ENCODE results near the gene DAGLA.

- TF ChIP-seq CTCF (IDR thresholded peaks at IDR 0.05; ENCODE audit: poor library complexity) (no peak), EZH2phosphoT487 (IDR thresholded peaks at IDR 0.05; ENCODE audit: low read depth, severe bottlenecking, unreplicated experiment) (no peak)
Observed at GRCh38 chr11:61728066-61728939, 48.1 kb downstream of the DAGLA start.

Data from hepatocyte (in vitro differentiated cells).